IMR-90 (cell line): ENCODE data around the gene GNG7.

Experiments used
- BHLHE40 ChIP-seq: fragments of 150-350 bp; IDR thresholded peaks from 2 replicates; pipeline ENCODE4 v1.6.1; 2016; ENCODE audit warnings: mild to moderate bottlenecking, low read depth, low read length
- CEBPB ChIP-seq: IDR thresholded peaks from 2 replicates; pipeline ENCODE4 v1.6.1; 2012; ENCODE audit warnings: low read depth, low read length, improper control_type of control experiment
- CHD1 ChIP-seq: IDR thresholded peaks from 2 replicates; pipeline ENCODE4 v1.6.1; 2012; ENCODE audit warnings: low read depth, low read length, improper control_type of control experiment
- FOS ChIP-seq: fragments of 150-350 bp; IDR thresholded peaks from 2 replicates; pipeline ENCODE4 v1.6.1; 2016; ENCODE audit warnings: low read depth, low read length
- MAZ ChIP-seq: IDR thresholded peaks from 2 replicates; pipeline ENCODE4 v1.6.1; 2012; ENCODE audit warnings: low read depth, mild to moderate bottlenecking, low read length, improper control_type of control experiment, moderate library complexity, borderline replicate concordance
- MXI1 ChIP-seq: IDR thresholded peaks from 2 replicates; pipeline ENCODE4 v1.6.1; 2012; ENCODE audit warnings: low read depth, mild to moderate bottlenecking, low read length, moderate library complexity, borderline replicate concordance
- POLR2A ChIP-seq: IDR thresholded peaks from 2 replicates; pipeline ENCODE4 v1.6.1; 2012; ENCODE audit warnings: mild to moderate bottlenecking, low read depth, low read length
- RAD21 ChIP-seq: IDR thresholded peaks from 2 replicates; pipeline ENCODE4 v1.6.1; 2012; ENCODE audit warnings: low read length, improper control_type of control experiment
- RCOR1 ChIP-seq: IDR thresholded peaks from 2 replicates; pipeline ENCODE4 v1.6.1; 2012; ENCODE audit warnings: mild to moderate bottlenecking, low read length, improper control_type of control experiment; ENCODE audit not compliant: insufficient replicate concordance
- RFX5 ChIP-seq: IDR thresholded peaks from 2 replicates; pipeline ENCODE4 v1.8.0; 2012; ENCODE audit warnings: low read depth, mild to moderate bottlenecking, low read length, moderate library complexity
- SMC3 ChIP-seq: fragments of 150-350 bp; IDR thresholded peaks from 2 replicates; pipeline ENCODE4 v1.6.1; 2016; ENCODE audit warnings: low read depth, mild to moderate bottlenecking, antibody characterized with exemption, low read length, moderate library complexity
- USF2 ChIP-seq: fragments of 150-350 bp; IDR thresholded peaks from 2 replicates; pipeline ENCODE4 v1.6.1; 2017; ENCODE audit warnings: mild to moderate bottlenecking, antibody characterized with exemption, low read length, low read depth
- TF ChIP-seq, protein P1 (sequence below): conservative IDR thresholded peaks from 2 replicates; pipeline ENCODE4 v1.5.1; 2012; ENCODE audit warnings: mild to moderate bottlenecking, low read depth, low read length, improper control_type of control experiment

DNA sequence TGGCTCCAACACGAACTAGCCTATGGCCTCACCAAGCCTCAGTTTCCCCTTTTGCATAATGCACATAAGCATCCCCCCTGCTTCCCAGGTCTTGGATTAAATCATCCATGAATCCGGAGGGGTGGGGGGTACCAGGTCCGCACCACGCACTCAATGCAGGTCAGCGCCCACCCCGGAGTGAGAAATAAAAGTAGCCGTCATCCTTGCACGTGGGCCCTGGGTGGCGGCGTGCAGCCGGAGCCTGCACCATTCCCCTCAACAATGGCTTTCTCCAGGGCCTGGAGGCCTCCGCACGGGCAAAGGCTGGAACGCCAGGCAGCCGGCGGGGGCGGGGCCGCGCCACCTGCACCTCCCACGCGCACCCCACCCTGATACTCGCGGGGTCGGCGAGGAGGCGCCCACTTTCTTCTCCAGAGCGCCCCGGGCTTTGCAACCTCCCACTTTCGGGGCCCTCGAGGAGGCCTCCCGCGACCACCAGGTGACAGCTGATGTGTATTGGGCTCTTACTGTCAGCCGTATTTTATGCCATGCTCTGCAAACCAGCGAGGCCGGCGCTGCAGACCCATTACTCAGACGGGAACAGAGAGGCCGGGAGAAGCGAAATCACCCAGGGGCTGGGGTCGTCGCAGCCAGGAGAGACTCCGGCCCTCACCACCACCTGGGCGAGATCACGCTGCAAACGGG, 227.3 kb downstream of the GNG7 start:
- TF ChIP-seq POLR2A (no peak; the same call in 1 of the 2 replicates), FOS (no peak), USF2 (peak; percentile 19; the same call in 1 of the 2 replicates), MAZ (no peak), MXI1 (peak; percentile 72), SMC3 (no peak), CHD1 (no peak), RAD21 (peak; percentile 8; the same call in 1 of the 2 replicates), RFX5 (no peak), BHLHE40 (peak; percentile 84), CEBPB (no peak), RCOR1 (no peak)
- TF ChIP-seq, protein P1, sequence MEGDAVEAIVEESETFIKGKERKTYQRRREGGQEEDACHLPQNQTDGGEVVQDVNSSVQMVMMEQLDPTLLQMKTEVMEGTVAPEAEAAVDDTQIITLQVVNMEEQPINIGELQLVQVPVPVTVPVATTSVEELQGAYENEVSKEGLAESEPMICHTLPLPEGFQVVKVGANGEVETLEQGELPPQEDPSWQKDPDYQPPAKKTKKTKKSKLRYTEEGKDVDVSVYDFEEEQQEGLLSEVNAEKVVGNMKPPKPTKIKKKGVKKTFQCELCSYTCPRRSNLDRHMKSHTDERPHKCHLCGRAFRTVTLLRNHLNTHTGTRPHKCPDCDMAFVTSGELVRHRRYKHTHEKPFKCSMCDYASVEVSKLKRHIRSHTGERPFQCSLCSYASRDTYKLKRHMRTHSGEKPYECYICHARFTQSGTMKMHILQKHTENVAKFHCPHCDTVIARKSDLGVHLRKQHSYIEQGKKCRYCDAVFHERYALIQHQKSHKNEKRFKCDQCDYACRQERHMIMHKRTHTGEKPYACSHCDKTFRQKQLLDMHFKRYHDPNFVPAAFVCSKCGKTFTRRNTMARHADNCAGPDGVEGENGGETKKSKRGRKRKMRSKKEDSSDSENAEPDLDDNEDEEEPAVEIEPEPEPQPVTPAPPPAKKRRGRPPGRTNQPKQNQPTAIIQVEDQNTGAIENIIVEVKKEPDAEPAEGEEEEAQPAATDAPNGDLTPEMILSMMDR = no peak
